Sciatic nerve (tissue), 2 donors: ENCODE results near the gene SLC39A6. TPM values are rescaled to one million over a fixed set of nuclear protein-coding genes. Genes with fewer than 3 reads are reported as not detected.
"Not testable (repeated sequence)": the region's sequence is repeated elsewhere in the genome, so short reads cannot be mapped to it uniquely, and the experiment has no call there.

Source experiments
- ATAC-seq: fragments of 200-7000 bp; cut with Tn5 transposase; one replicate; pipeline ENCODE4 v1.9.1; 2020; ENCODE audit warnings: mild to moderate bottlenecking, moderate library complexity
- DNase-seq: peaks from one replicate; pipeline ENCODE4 v3.0.0-alpha.2; 2020; ENCODE audit warnings: low spot score
- intact Hi-C: fragments of 100-400 bp; cut with DNase I; formaldehyde crosslinking; loops from one replicate; pipeline ENCODE4 v1.14.2; 2022
- total RNA-seq: library from RNA; stranded (reverse); fragmentation: NEBNext Ultra II Directional; extraction: Animal tissue kit (Norgen Biotek cat#: 25700); gene quantifications from one replicate; pipeline ENCODE4 v1.2.1, GENCODE V29; 2021
- donor health status: DM: no; HTN: no; CAD: no.
- donor health status: DM: no; HTN: no; CAD: no.

Gene SLC39A6
- total RNA-seq, 1 donor from 2014 or later: 41.1 TPM

- intact Hi-C loops: no loop called here
- no peak for DNase-seq
- ATAC-seq: no peak
Observed at GRCh38 chr18:36108196-36108595, 20.9 kb downstream of the SLC39A6 start.

- intact Hi-C loops: no loop called here
- ATAC-seq (no peak), DNase-seq (no peak)
Observed at GRCh38 chr18:36107477-36107876, 21.7 kb downstream of the SLC39A6 start.

GRCh38 chr18:36104749-36105148 lies 24.4 kb downstream of the SLC39A6 start:
- no peak for ATAC-seq
- DNase-seq: no peak
- intact Hi-C loops: no loop called here

GRCh38 chr18:36101943-36102342 lies 27.2 kb downstream of the SLC39A6 start:
- intact Hi-C loops: no loop called here
- DNase-seq (no peak), ATAC-seq (no peak)

GRCh38 chr18:36099311-36099710 lies 29.8 kb downstream of the SLC39A6 start:
- intact Hi-C loops: loop anchor here (10.0 kb wide), 1 partner anchor 185 kb away; no protein-coding TSS in a partner anchor
- ATAC-seq: no peak

GRCh38 chr18:36096955-36097354 lies 32.2 kb downstream of the SLC39A6 start:
- DNase-seq (no peak), ATAC-seq (no peak)
- intact Hi-C loops: loop anchor here (10.0 kb wide), 1 partner anchor 188 kb away; no protein-coding TSS in a partner anchor

More at GRCh38 chr18:36099311-36099710, 29.8 kb downstream of the SLC39A6 start:
- no peak for DNase-seq

GRCh38 chr18:36095936-36096519 lies 33.1 kb downstream of the SLC39A6 start:
- DNase-seq: no peak
- intact Hi-C loops: loop anchor here (10.0 kb wide), 1 partner anchor 189 kb away; no protein-coding TSS in a partner anchor
- ATAC-seq: no peak

GRCh38 chr18:36094431-36094830 lies 34.7 kb downstream of the SLC39A6 start:
- intact Hi-C loops: loop anchor here (10.0 kb wide), 1 partner anchor 190 kb away; no protein-coding TSS in a partner anchor
- DNase-seq (no peak), ATAC-seq (no peak)

- not testable (repeated sequence) for ATAC-seq, DNase-seq
- intact Hi-C loops: loop anchor here (10.0 kb wide), 1 partner anchor 193 kb away; no protein-coding TSS in a partner anchor
Observed at GRCh38 chr18:36092116-36092515, 37.0 kb downstream of the SLC39A6 start.

- intact Hi-C loops: no loop called here
- ATAC-seq: no peak
- DNase-seq: no peak
Observed at GRCh38 chr18:36089001-36089400, 40.1 kb downstream of the SLC39A6 start.

GRCh38 chr18:36088256-36088655 lies 40.9 kb downstream of the SLC39A6 start:
- intact Hi-C loops: no loop called here
- ATAC-seq: no peak
- DNase-seq: no peak

- no peak for ATAC-seq
- intact Hi-C loops: no loop called here
- no peak for DNase-seq
Observed at GRCh38 chr18:36086186-36086585, 43.0 kb downstream of the SLC39A6 start.

GRCh38 chr18:36085195-36085594 lies 43.9 kb downstream of the SLC39A6 start:
- intact Hi-C loops: no loop called here
- peak; percentile 22 for ATAC-seq

GRCh38 chr18:36083729-36084128 lies 45.4 kb downstream of the SLC39A6 start:
- DNase-seq (no peak), ATAC-seq (no peak)
- intact Hi-C loops: no loop called here

More at GRCh38 chr18:36085195-36085594, 43.9 kb downstream of the SLC39A6 start:
- DNase-seq: no peak

- intact Hi-C loops, DNase-seq, ATAC-seq: not testable (repeated sequence)
Observed at GRCh38 chr18:36081118-36081517, 48.0 kb downstream of the SLC39A6 start.

- intact Hi-C loops: no loop called here
- ATAC-seq (no peak), DNase-seq (no peak)
Observed at GRCh38 chr18:36078751-36079529, 50.2 kb downstream of the SLC39A6 start.

GRCh38 chr18:36077764-36078163 lies 51.4 kb downstream of the SLC39A6 start:
- ATAC-seq, intact Hi-C loops, DNase-seq: not testable (repeated sequence)

GRCh38 chr18:36075862-36076587 lies 53.1 kb downstream of the SLC39A6 start:
- no peak for ATAC-seq
- DNase-seq: no peak
- intact Hi-C loops: no loop called here

- intact Hi-C loops: no loop called here
- ATAC-seq (no peak), DNase-seq (no peak)
Observed at GRCh38 chr18:36074435-36074834, 54.7 kb downstream of the SLC39A6 start.
